T-helper 17 cell (primary cell): Measurements from ENCODE around the gene POLDIP2. TPM values are rescaled to one million over a fixed set of nuclear protein-coding genes. Genes with fewer than 3 reads are reported as not detected.
"Not testable (repeated sequence)": the region's sequence is repeated elsewhere in the genome, so short reads cannot be mapped to it uniquely, and the experiment has no call there.

ENCODE experiments used
- ATAC-seq: fragments of 150-1000 bp; cut with Tn5 transposase; 2 replicates; pipeline ENCODE4 v1.10.0; 2021; ENCODE audit warnings: mild to moderate bottlenecking, moderate library complexity
- DNase-seq, 3 donors: peaks; one replicate each; pipeline versions ENCODE4 v3.0.0 to v3.0.0-alpha.2; 2020 to 2021
- H3K9me3 ChIP-seq: one replicate; pipeline ENCODE4 v1.7.0; 2013; ENCODE audit warnings: low read length, mild to moderate bottlenecking; ENCODE audit not compliant: control insufficient read depth, poor library complexity, severe bottlenecking
- H3K27ac Mint-ChIP-seq: one replicate; pipeline ENCODE4 v1.8.0; 2022; ENCODE audit warnings: mild to moderate bottlenecking, moderate library complexity, mixed read lengths
- H3K27me3 Mint-ChIP-seq: one replicate; pipeline ENCODE4 v1.8.0; 2022; ENCODE audit warnings: mixed read lengths
- H3K36me3 Mint-ChIP-seq: one replicate; pipeline ENCODE4 v1.8.0; 2022; ENCODE audit warnings: low read depth, mixed read lengths
- H3K4me1 Mint-ChIP-seq: one replicate; pipeline ENCODE4 v1.8.0; 2022; ENCODE audit warnings: mild to moderate bottlenecking, mixed read lengths
- H3K4me3 Mint-ChIP-seq: one replicate; pipeline ENCODE4 v1.8.0; 2022; ENCODE audit warnings: mild to moderate bottlenecking, moderate library complexity, mixed read lengths
- total RNA-seq, 4 donors: library from RNA in 2 of 4; stranded (reverse) in 2 of 4; gene quantifications; one replicate each; pipeline ENCODE4 v1.2.3 and lab custom pipeline; 2022 to 2026

Gene POLDIP2
- total RNA-seq, 2 donors from 2014 or later, result 24.6 to 30.7 TPM

DNA sequence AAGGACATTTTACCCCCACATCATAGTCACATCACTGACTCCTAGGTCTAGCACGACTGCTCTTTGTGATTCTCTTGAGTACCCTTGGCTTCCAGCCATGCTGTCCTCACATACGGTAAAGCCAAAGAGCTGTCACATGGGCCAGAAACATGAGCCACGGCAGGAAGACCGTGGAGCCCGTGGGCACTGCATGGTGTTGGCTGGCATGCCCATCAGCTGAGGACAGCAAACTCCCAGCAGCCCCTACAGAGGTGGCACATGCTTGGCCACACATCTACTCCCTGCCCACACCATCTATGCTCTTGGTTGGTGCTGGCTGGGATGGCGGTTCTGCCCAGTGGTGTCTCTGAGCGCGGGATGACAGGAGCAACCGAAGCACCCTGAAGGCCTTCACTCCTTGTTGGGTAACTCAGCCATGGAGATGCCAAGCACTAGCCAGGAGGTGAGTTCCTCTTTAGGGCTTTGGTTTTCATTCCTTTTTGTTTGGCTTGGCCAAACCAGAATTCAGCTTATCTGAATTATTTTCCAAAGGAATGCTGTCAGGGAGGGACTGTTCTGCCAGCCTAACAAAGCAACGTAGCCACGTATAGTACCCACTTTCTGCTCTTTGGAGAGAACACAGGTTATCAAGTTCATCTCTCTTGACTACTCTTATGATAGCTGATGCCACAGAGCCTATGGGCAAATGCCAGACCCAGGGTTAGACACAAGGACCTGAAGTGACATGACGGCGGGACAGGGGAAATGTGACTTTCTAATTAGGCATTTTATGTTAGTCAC, 11.7 kb downstream of the POLDIP2 start:
- no peak for ATAC-seq
- Mint-ChIP-seq H3K27me3 (no peaks in the 10 kb centered on the region), H3K4me1 (no peaks in the 10 kb centered on the region), H3K4me3 (no peak overlapping the region), H3K36me3 (peaks cover 3% of the 10 kb centered on the region), H3K27ac (no peak overlapping the region)
- no peaks in the 10 kb centered on the region for H3K9me3 ChIP-seq
- no peak for DNase-seq

DNA sequence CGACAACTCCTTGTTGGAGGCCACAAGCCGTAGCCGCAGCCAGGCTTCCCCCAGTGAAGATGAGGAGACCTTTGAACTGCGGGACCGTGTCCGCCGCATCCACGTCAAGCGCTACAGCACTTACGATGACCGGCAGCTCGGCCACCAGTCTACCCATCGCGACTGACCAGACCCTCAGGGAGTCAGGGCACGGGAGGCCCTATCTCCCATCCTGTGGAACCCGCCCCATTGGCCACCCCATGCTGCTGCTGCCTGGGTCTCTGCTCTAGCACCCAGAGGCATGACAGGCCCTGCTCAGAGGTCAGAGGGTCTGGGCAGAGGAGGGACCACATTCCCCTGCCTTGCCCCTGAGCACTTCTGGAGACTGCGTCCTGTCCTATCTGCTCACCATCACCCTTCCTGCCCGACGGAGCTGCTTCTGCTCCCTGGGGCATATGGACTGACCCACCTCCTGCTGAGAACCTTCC, 12.9 kb downstream of the POLDIP2 start:
- no peaks in the 10 kb centered on the region for H3K4me1 Mint-ChIP-seq
- no peak for ATAC-seq

DNA sequence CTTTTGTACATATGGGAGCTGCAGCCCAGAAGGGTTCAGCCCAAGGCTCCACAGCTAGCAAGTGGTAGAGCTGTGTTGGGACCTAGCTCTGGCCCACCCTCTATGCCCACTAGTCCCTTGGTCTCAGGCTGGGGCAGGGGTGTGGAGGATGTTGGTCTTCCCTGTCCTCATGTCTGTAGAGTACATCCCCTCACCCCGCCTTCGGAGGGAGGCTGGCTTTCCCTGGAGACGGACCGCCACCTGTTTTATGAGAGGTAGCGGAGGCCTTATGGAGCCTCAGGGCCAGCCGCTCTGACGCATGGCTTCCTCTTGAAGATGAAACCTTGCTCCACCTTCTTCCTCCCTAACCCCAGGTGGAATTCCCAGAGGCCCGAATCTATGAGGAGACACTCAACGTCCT, 13.3 kb downstream of the POLDIP2 start:
- H3K4me3 Mint-ChIP-seq, result no peak overlapping the region
- no peak for ATAC-seq
- H3K27ac Mint-ChIP-seq, result no peak overlapping the region
- DNase-seq, result no peak
- no peaks in the 10 kb centered on the region for H3K9me3 ChIP-seq
- peaks cover 2% of the 10 kb centered on the region for H3K4me1 Mint-ChIP-seq
- H3K27me3 Mint-ChIP-seq, result no peaks in the 10 kb centered on the region
- peaks cover 4% of the 10 kb centered on the region for H3K36me3 Mint-ChIP-seq

More for the DNA sequence above, 12.9 kb downstream of the POLDIP2 start:
- Mint-ChIP-seq H3K36me3 (peaks cover 4% of the 10 kb centered on the region), H3K4me3 (no peak overlapping the region), H3K27me3 (no peaks in the 10 kb centered on the region), H3K27ac (no peak overlapping the region)
- no peak for DNase-seq
- H3K9me3 ChIP-seq, result no peaks in the 10 kb centered on the region

DNA sequence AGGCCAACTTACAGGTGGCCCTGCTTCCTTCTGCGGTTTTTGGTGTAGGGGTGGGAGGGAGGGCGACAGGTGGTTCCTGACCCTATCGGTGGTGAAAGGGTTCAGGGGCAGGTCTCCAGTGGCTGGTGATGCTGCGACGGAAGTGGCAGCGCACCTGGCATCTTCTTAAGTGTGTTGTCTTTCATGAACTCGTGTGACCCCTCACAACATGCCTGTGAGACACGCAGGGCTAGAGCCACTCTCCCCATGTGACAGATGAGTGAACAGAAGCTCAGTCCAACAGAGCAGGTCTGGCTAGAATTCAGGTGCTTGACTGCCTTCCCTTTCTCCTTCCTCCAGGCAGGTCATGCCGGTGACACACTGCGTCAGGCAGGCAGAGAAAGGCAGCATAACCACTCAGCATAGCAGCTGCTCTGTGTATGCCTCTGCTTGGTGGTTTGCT, 13.8 kb downstream of the POLDIP2 start:
- H3K4me3 Mint-ChIP-seq, result no peak overlapping the region
- no peak overlapping the region for H3K27ac Mint-ChIP-seq
- peaks cover 5% of the 10 kb centered on the region for H3K4me1 Mint-ChIP-seq
- no peak for ATAC-seq
- H3K9me3 ChIP-seq, result no peaks in the 10 kb centered on the region
- H3K36me3 Mint-ChIP-seq, result peaks cover 4% of the 10 kb centered on the region
- H3K27me3 Mint-ChIP-seq, result no peaks in the 10 kb centered on the region
- DNase-seq, result no peak

DNA sequence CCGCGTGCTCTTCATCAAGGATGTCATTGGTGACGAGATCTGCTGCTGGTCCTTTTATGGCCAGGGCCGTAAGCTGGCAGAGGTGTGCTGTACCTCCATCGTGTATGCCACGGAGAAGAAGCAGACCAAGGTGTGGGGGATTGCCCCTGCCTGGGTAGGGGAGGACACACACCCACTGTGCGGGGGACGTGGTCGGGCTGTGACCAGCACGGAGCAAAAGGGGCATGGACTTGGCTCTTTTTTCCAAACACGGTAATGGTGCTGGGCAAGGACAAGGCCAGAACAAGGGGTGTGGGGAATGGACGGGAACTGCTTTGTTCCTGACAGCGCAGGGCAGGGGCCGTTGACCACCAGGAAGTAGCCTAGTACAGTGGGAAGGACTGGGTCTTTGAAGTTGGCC, 15.0 kb downstream of the POLDIP2 start:
- no peak overlapping the region for H3K27ac Mint-ChIP-seq
- no peaks in the 10 kb centered on the region for H3K9me3 ChIP-seq

DNA sequence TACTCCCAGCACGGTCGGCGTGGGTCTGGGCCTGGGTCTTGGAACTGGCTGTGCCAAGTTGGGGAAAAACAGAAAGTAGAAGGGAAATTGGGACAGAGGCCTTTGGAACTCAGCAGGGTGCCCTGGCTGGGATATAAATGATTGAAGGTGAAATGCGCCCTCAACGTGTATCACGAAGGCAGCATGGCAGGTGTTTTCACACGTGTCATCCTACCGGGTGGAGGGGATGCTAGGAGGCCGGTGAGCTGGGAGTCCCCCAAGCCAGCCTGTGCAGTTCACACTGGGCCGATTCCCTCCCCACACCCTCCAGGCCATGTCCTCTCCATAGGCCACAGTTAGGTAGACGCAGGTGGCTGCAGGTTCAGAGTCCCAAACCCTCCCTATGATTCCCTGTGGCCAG, 15.8 kb downstream of the POLDIP2 start:
- H3K4me3 Mint-ChIP-seq, result no peak overlapping the region
- H3K27ac Mint-ChIP-seq, result no peak overlapping the region
- ATAC-seq, result no peak
- H3K4me1 Mint-ChIP-seq, result peaks cover 18% of the 10 kb centered on the region
- H3K36me3 Mint-ChIP-seq, result peaks cover 2% of the 10 kb centered on the region
- no peaks in the 10 kb centered on the region for H3K27me3 Mint-ChIP-seq
- no peaks in the 10 kb centered on the region for H3K9me3 ChIP-seq
- no peak for DNase-seq

More for the DNA sequence above, 15.0 kb downstream of the POLDIP2 start:
- DNase-seq (no peak), ATAC-seq (no peak)
- Mint-ChIP-seq H3K36me3 (peaks cover 2% of the 10 kb centered on the region), H3K4me1 (peaks cover 11% of the 10 kb centered on the region), H3K27me3 (no peaks in the 10 kb centered on the region), H3K4me3 (no peak overlapping the region)

DNA sequence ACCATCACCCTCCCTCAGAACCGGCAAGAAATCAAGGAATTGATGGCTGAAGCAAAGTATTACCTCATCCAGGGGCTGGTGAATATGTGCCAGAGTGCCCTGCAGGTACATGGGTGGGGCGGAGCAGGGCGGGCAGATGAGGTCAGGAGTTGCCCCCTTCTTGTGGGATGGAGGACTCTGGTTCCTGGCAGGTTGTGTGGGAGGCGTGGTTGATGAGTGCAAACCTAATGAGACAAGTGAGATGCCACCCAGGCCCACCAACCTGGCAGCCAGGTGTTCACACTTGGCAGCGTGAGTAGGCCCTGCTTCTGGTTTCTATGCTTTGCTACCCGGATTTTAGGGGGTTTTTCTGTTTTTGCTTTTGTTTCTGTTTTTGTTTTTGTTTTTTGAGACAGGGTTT, 17.0 kb downstream of the POLDIP2 start:
- H3K9me3 ChIP-seq, result no peaks in the 10 kb centered on the region
- H3K36me3 Mint-ChIP-seq, result peaks cover 2% of the 10 kb centered on the region
- H3K27ac Mint-ChIP-seq, result no peak overlapping the region
- no peak for DNase-seq
- no peak overlapping the region for H3K4me3 Mint-ChIP-seq
- ATAC-seq, result no peak
- no peaks in the 10 kb centered on the region for H3K27me3 Mint-ChIP-seq
- H3K4me1 Mint-ChIP-seq, result peaks cover 21% of the 10 kb centered on the region

DNA sequence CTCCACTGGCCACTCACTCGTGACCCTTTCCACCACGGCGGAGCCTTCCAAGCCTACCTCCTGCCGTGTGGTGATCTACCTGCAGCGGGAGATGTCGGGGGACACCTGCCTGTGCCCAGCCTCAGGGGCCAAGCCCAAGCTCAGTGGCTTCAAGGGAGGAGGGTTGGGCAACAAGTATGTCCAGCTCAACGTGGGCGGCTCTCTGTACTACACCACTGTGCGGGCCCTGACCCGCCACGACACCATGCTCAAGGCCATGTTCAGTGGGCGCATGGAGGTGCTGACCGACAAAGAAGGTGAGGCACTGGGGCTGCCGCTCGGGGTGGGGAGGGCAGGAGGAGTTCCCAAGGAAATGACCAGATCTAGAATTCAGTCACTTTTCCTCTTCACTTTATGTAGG, 17.9 kb downstream of the POLDIP2 start:
- Mint-ChIP-seq H3K27ac (peak overlapping the region; percentile 14), H3K27me3 (no peaks in the 10 kb centered on the region), H3K4me1 (peaks cover 25% of the 10 kb centered on the region), H3K4me3 (no peak overlapping the region), H3K36me3 (peaks cover 2% of the 10 kb centered on the region)
- ATAC-seq (no peak), DNase-seq (no peak)
- H3K9me3 ChIP-seq, result no peaks in the 10 kb centered on the region

DNA sequence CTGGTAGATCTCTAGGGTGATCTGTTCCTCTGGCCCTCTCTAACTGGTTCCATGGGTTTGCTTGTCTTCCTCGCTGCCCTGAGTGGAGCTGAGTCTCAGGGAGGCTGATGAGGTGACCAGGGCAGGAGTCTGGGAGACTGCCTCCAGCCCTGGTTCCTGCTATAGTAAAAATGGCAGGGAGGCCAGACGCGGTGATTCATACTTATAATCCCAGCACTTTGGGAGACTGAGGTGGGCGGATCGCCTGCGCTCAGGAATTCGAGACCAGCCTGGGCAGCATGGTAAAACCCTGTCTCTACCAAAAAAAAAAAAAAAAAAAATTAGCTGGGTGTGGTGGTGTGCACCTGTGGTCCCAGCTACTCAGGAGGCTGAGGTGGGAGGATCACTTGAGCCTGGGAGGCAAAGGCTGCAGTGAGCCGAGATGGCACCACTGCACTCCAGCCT, 18.5 kb downstream of the POLDIP2 start:
- H3K36me3 Mint-ChIP-seq, ATAC-seq, H3K9me3 ChIP-seq, DNase-seq, H3K4me3 Mint-ChIP-seq, H3K27me3 Mint-ChIP-seq: not testable (repeated sequence)
- Mint-ChIP-seq H3K27ac (peak overlapping the region; percentile 14), H3K4me1 (peaks cover 32% of the 10 kb centered on the region)

DNA sequence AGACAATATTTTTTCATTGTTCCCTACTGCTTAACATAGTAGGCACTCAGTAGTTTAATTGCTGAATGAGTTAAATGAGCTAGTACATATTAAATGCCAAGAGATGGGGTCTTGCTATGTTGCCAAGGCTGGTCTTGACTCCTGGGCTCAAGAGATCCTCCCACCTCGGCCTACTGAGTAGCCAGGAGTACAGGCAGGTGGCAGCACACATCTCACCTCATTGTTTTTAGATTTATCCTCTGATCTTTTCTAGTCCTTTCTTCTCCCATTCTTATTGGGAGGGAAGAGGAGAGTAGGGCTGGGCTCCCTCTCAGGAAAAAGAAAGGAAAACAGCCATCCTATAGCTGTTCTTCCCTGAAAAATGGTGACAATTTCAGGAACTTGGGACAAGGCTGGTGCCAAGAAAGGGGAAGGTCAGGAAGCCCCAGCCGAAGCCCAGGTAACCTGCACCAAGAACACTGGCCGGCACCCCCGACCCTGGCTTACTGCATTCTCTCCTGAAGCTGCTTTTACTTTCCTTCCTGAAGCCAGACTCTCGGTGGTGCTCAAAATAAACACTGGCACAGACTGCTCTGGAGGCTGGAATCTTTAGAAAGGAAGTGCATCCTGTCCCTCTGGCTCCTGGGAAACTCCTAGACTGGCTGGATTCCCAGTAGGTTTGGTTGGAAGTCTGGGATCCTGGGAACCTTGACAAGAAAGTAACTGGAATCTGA, 19.1 kb downstream of the POLDIP2 start:
- ATAC-seq, result no peak
- Mint-ChIP-seq H3K4me3 (peak overlapping the region; percentile 43), H3K27ac (no peak overlapping the region), H3K4me1 (peaks cover 32% of the 10 kb centered on the region), H3K27me3 (no peaks in the 10 kb centered on the region), H3K36me3 (peaks cover 2% of the 10 kb centered on the region)
- no peak for DNase-seq
- no peaks in the 10 kb centered on the region for H3K9me3 ChIP-seq

DNA sequence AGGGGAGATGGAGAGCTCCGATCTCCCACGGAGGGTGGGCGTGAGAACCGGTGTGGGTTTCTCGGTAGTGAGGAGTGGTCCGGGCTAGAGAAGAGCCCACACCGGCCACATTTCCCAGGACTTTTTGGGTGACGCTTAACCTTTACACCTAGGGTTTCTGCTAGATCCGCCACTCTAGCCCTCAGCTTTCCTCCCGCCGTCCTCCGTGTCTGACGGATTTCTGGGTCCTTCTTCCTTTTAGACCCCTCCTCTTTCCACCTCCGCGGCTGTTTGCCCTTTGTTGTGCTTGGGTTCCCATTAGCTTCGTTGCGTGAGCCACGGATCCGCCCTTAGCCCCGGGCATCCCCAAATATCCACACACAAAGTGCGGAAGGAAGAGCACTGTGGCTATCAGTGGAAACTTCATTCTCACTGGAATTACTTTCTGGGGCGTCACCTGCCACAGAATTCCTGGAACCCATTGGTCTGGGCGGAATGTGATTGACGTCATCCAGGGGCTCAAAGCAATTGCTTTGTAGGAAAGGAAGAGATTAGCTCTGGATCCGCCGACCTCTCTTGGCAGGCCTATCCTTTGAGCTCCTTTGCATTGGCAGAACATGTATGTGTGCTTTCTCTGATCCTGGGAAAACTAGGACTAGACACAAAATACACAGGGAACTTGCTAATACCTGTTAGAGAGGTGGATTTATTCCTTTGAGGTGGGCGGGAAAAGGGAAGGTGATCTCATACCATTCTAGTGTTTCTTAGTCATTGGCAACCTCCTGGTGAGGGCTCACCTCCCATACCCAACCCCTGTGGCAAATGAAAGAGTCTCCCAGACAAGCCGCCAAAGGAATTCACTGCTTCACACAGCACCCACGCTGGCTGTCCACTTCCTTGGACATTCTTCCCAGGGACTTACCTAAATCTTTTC, 21.1 kb downstream of the POLDIP2 start:
- Mint-ChIP-seq H3K27me3 (no peaks in the 10 kb centered on the region), H3K36me3 (peaks cover 5% of the 10 kb centered on the region), H3K4me1 (peaks cover 34% of the 10 kb centered on the region), H3K27ac (peak overlapping the region; percentile 89), H3K4me3 (peak overlapping the region; percentile 98)
- no peaks in the 10 kb centered on the region for H3K9me3 ChIP-seq
- DNase-seq, result no peak
- no peak for ATAC-seq

DNA sequence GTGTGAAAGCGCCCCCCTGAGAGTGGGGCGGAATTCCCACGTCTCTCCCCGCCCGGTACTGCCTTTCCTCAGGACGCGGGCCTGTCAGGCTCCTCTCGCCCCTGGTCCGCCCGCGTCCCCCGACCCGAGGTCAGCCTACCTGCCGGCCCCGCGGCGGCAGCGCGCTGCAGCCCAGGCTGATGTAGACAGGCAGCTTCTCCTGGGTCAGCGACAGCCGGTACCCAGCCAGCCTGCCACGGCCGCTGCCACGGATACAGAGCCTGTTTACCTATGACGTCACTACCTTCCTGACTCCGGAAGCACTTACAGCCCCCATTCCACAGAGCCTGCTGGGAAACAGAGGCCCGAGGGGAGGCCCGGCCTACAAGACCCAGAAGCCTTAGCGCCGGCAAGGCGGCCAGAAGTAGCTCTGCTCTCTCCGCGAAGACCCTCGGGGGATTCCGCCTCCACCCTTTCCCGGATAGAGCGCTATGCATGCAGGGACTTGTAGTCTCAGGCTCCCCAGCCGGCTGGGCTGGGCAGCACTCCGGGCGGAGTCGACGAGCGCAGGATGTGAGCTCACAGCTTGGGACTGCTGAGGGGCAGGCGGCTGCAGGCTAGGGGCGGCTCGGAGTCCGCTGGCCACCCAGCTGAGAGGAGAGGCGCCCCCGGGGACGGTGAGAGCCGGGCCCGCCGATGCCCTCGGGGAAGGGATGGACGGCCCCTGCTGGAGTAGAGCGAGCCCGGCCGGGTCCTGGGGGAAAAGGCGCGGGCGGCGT, 21.9 kb downstream of the POLDIP2 start, which contains the start of the genes IFT20 and TNFAIP1:
IFT20 (minus strand) TSS at position 272 of the 758 bp plus-strand sequence. CDS start 3,487 bp downstream, outside the sequence.
TNFAIP1 (plus strand) TSS at position 561 of the 758 bp plus-strand sequence. CDS start 3,761 bp downstream, outside the sequence.
- H3K36me3 Mint-ChIP-seq, result peaks cover 5% of the 10 kb centered on the region
- no peaks in the 10 kb centered on the region for H3K9me3 ChIP-seq
- peak; percentile 92 to 96 (median 94) for DNase-seq
- H3K27me3 Mint-ChIP-seq, result no peaks in the 10 kb centered on the region
- peak; percentile 98 for ATAC-seq
- peaks cover 34% of the 10 kb centered on the region for H3K4me1 Mint-ChIP-seq
- H3K27ac Mint-ChIP-seq, result peak within 1 kb of the TSS; percentile 89
- peak within 1 kb of the TSS; percentile 98 for H3K4me3 Mint-ChIP-seq
